Loucy (cell line): Measurements from ENCODE around the gene HIP1.
"Not testable (repeated sequence)": the region's sequence is repeated elsewhere in the genome, so short reads cannot be mapped to it uniquely, and the experiment has no call there.

Experiments used
- H2AFZ ChIP-seq: fragments of 200-600 bp; sonication (generic); 2 replicates; pipeline ENCODE4 v1.6.0; 2016; ENCODE audit warnings: antibody characterized with exemption, mild to moderate bottlenecking, low read length, moderate library complexity
- H3F3A ChIP-seq: fragments of 200-600 bp; 2 replicates; pipeline ENCODE4 v1.6.0; 2016; ENCODE audit warnings: antibody characterized with exemption, low read depth, mild to moderate bottlenecking
- H3K27me3 ChIP-seq: fragments of 200-600 bp; sonication (generic); 2 replicates; pipeline ENCODE4 v1.6.1; 2014; ENCODE audit warnings: low read length, mild to moderate bottlenecking; ENCODE audit not compliant: insufficient read depth, poor library complexity, severe bottlenecking
- H3K36me3 ChIP-seq: fragments of 200-600 bp; sonication (generic); 2 replicates; pipeline ENCODE4 v1.6.1; 2016; ENCODE audit warnings: low read length; ENCODE audit not compliant: insufficient read depth
- H3K4me1 ChIP-seq: fragments of 200-600 bp; sonication (generic); 2 replicates; pipeline ENCODE4 v1.5.1; 2014; ENCODE audit warnings: low read length, mild to moderate bottlenecking; ENCODE audit not compliant: insufficient read depth, poor library complexity, severe bottlenecking
- H3K4me2 ChIP-seq: fragments of 200-600 bp; sonication (generic); 2 replicates; pipeline ENCODE4 v1.6.0; 2014; ENCODE audit warnings: antibody characterized with exemption, low read length, low read depth, mild to moderate bottlenecking; ENCODE audit not compliant: poor library complexity, severe bottlenecking
- H3K4me3 ChIP-seq: fragments of 200-600 bp; sonication (generic); 2 replicates; pipeline ENCODE4 v1.5.1; 2014; ENCODE audit warnings: low read length, mild to moderate bottlenecking, mixed read lengths; ENCODE audit not compliant: poor library complexity, severe bottlenecking
- H3K79me2 ChIP-seq: fragments of 200-600 bp; sonication (generic); 2 replicates; pipeline ENCODE4 v1.6.1; 2014; ENCODE audit warnings: low read length; ENCODE audit not compliant: insufficient read depth
- H3K9ac ChIP-seq: fragments of 200-600 bp; sonication (generic); 2 replicates; pipeline ENCODE4 v1.6.0; 2014; ENCODE audit warnings: mild to moderate bottlenecking, low read depth, low read length, moderate library complexity; ENCODE audit not compliant: poor library complexity, severe bottlenecking
- H3K9me2 ChIP-seq: fragments of 200-600 bp; sonication (generic); replicated peaks from 2 replicates; pipeline ENCODE4 v1.6.1; 2016; ENCODE audit warnings: low read depth, low read length, mixed read lengths
- H3K9me3 ChIP-seq: fragments of 200-600 bp; sonication (generic); 2 replicates; pipeline ENCODE4 v1.6.1; 2014; ENCODE audit warnings: mild to moderate bottlenecking, antibody characterized with exemption, low read length, low read depth; ENCODE audit not compliant: insufficient read depth
- H4K20me1 ChIP-seq: fragments of 200-600 bp; sonication (generic); 2 replicates; pipeline ENCODE4 v1.6.0; 2014; ENCODE audit warnings: antibody characterized with exemption, low read length, mild to moderate bottlenecking; ENCODE audit not compliant: insufficient read depth, poor library complexity, severe bottlenecking
- EZH2phosphoT487 ChIP-seq: fragments of 200-600 bp; IDR thresholded peaks from 2 replicates; pipeline ENCODE4 v1.6.1; 2018; ENCODE audit warnings: antibody characterized with exemption, mild to moderate bottlenecking, moderate library complexity, borderline replicate concordance
- TF ChIP-seq, protein P1 (sequence below): fragments of 200-600 bp; sonication (generic); conservative IDR thresholded peaks from 2 replicates; pipeline ENCODE4 v1.5.1; 2014; ENCODE audit warnings: mild to moderate bottlenecking, antibody characterized with exemption, low read length

The HIP1 gene

DNA sequence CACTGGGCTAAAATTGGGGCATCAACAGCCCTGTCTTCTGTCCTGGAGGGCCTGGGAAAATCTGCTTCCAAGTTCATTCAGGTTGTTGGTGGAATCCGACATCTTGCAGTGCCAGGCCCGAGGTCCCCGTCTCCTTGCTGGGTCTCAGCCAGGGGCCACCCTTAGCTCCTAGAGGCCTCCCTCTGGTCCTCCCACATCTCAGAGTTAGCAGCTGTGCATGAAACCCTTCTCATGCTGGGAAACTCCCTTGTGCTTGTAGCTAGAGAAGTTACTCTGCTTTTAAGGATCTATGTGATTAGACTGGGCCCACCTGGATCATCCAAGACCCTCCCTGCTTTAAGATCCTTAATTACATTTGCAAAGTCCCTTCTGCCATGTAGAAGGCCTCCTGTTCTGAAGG is 15.3 kb downstream of the HIP1 start:
- peaks cover 11% of the 10 kb centered on the region for H3K4me1 ChIP-seq
- H3F3A ChIP-seq = peaks cover 7% of the 10 kb centered on the region; the same call in 1 of the 2 replicates
- TF ChIP-seq, protein P1, sequence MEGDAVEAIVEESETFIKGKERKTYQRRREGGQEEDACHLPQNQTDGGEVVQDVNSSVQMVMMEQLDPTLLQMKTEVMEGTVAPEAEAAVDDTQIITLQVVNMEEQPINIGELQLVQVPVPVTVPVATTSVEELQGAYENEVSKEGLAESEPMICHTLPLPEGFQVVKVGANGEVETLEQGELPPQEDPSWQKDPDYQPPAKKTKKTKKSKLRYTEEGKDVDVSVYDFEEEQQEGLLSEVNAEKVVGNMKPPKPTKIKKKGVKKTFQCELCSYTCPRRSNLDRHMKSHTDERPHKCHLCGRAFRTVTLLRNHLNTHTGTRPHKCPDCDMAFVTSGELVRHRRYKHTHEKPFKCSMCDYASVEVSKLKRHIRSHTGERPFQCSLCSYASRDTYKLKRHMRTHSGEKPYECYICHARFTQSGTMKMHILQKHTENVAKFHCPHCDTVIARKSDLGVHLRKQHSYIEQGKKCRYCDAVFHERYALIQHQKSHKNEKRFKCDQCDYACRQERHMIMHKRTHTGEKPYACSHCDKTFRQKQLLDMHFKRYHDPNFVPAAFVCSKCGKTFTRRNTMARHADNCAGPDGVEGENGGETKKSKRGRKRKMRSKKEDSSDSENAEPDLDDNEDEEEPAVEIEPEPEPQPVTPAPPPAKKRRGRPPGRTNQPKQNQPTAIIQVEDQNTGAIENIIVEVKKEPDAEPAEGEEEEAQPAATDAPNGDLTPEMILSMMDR = no peak
- no peak for TF ChIP-seq EZH2phosphoT487
- no peaks in the 10 kb centered on the region for H3K9me2 ChIP-seq
- peaks cover 3% of the 10 kb centered on the region for H4K20me1 ChIP-seq
- no peak overlapping the region for H3K4me2 ChIP-seq
- no peak overlapping the region for H3K4me3 ChIP-seq
- H3K27me3 ChIP-seq = no peaks in the 10 kb centered on the region
- H3K79me2 ChIP-seq = no peaks in the 10 kb centered on the region
- H3K36me3 ChIP-seq = no peaks in the 10 kb centered on the region
- no peaks in the 10 kb centered on the region for H3K9me3 ChIP-seq
- no peak overlapping the region for H3K9ac ChIP-seq
- H2AFZ ChIP-seq = no peak overlapping the region

DNA sequence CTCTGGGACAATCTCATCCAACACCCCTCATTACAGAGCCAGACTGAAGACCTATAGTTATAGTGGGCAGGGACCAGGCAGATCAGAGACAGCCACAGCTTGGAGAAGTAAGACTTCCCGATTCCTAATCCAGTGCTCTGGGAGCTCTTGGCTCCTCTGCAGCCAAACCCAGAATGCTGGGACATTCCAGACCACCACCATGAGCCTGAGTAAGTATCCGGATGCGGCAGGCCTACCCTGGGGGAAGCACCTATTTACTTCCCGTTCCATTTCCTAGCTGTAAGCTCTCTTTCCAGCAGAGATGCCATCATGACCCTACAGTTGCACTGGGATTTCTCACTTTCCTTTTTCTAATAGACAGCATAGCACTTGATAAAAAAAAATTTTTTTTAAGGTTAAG is 16.4 kb downstream of the HIP1 start:
- H3K9me2 ChIP-seq = no peaks in the 10 kb centered on the region
- no peaks in the 10 kb centered on the region for H3K79me2 ChIP-seq
- H3K4me2 ChIP-seq = no peak overlapping the region
- H3F3A ChIP-seq = 0 out of 2 replicates have a peak, but pooled peaks cover 2% of the 10 kb centered on the region
- H3K36me3 ChIP-seq = no peaks in the 10 kb centered on the region
- H2AFZ ChIP-seq = no peak overlapping the region
- no peak overlapping the region for H3K4me3 ChIP-seq
- H3K9me3 ChIP-seq = no peaks in the 10 kb centered on the region
- H3K27me3 ChIP-seq = no peaks in the 10 kb centered on the region
- TF ChIP-seq EZH2phosphoT487 = no peak
- TF ChIP-seq, protein P1 = no peak
- no peaks in the 10 kb centered on the region for H4K20me1 ChIP-seq
- no peak overlapping the region for H3K9ac ChIP-seq
- peaks cover 5% of the 10 kb centered on the region for H3K4me1 ChIP-seq

DNA sequence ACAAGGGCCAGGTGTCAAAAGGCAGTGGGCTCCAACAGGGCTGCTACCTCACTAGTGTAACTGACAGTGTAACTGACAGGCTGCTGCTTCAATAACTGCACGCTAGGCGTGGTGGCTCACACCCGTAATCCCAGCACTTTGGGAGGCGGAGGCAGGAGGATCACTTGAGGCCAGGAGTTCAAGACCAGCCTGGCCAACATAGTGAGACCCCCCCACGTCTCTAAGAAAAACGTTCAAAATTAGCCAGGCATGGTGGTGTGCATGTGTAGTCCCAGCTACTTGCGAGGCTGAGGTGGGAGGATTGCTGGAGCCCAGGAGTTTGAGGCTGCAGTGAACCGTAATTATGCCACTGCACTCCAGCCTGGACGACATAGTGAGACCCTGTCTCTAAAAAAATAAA is 16.8 kb downstream of the HIP1 start:
- not testable (repeated sequence) for H3K4me2 ChIP-seq, H4K20me1 ChIP-seq, H3K79me2 ChIP-seq, H3K9ac ChIP-seq, H3K4me1 ChIP-seq, H2AFZ ChIP-seq, H3K9me3 ChIP-seq, H3K4me3 ChIP-seq, H3K36me3 ChIP-seq, H3K9me2 ChIP-seq, H3K27me3 ChIP-seq, H3F3A ChIP-seq

DNA sequence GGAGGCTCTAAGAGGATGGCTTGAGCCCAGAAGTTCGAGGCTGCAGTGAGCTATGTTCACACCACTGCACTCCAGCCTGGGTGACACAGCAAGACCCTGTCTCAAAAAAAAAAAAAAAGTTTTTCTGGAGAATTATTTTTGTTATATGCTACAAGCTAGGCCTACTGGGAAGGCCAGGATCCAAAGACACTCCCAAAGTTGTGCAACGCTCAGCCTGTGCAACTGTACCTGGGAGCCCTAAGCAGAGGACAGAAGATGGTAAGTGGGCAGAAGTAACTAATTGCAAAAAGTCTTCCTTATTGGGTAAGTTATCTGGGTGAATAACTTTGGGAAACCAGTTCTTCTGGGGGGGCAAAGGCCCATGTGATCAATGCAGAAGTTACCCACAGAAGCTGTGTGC is 17.3 kb downstream of the HIP1 start:
- H3K9me3 ChIP-seq = no peaks in the 10 kb centered on the region
- no peaks in the 10 kb centered on the region for H3K27me3 ChIP-seq
- no peaks in the 10 kb centered on the region for H4K20me1 ChIP-seq
- TF ChIP-seq, protein P1 = no peak
- TF ChIP-seq EZH2phosphoT487 = no peak
- H3K4me3 ChIP-seq = no peak overlapping the region
- no peaks in the 10 kb centered on the region for H3K4me1 ChIP-seq
- no peak overlapping the region for H3K9ac ChIP-seq
- H3K36me3 ChIP-seq = no peaks in the 10 kb centered on the region
- no peaks in the 10 kb centered on the region for H3K9me2 ChIP-seq
- no peak overlapping the region for H3K4me2 ChIP-seq
- no peaks in the 10 kb centered on the region for H3K79me2 ChIP-seq
- no peak overlapping the region for H2AFZ ChIP-seq
- H3F3A ChIP-seq = no peaks in the 10 kb centered on the region
